Caco-2 (cell line): ENCODE measurements around the gene POLD1. TPM values are rescaled to one million over a fixed set of nuclear protein-coding genes. Genes with fewer than 3 reads are reported as not detected.
"Not testable (repeated sequence)": the region's sequence is repeated elsewhere in the genome, so short reads cannot be mapped to it uniquely, and the experiment has no call there.

Experiments
- BruUV-seq: library from RNA; stranded (reverse); fragments of 400-500 nt; replicated peaks from 2 replicates; lab custom pipeline; 2021; lab: Mats Ljungman, UMichigan
- CTCF ChIA-PET: fragments of 300-600 bp; sonication (Branson Sonifier 250); formaldehyde crosslinking; loops from one replicate; lab custom pipeline; 2022; ENCODE audit warnings: antibody characterized with exemption; lab: Charles Lee
- POLR2A ChIA-PET: fragments of 300-600 bp; sonication (Branson Sonifier 250); formaldehyde crosslinking; loops from one replicate; lab custom pipeline; 2022; ENCODE audit warnings: antibody characterized with exemption; lab: Charles Lee
- DNase-seq, 2 experiments: peaks; one replicate each; pipeline versions ENCODE4 v3.0.0 to v3.0.0-alpha.2; 2020 to 2022
- H3K27me3 ChIP-seq: replicated peaks from 2 replicates; pipeline ENCODE4 v1.6.0; 2011; ENCODE audit warnings: low read length; ENCODE audit not compliant: control insufficient read depth, insufficient read depth
- H3K36me3 ChIP-seq: 2 replicates; pipeline ENCODE4 v1.5.1; 2011; ENCODE audit warnings: low read length; ENCODE audit not compliant: control insufficient read depth, insufficient read depth
- H3K4me1 ChIP-seq: fragments of 250-450 bp; sonication (Bioruptor Pico); 2 replicates; pipeline ENCODE4 v1.5.1; 2020; ENCODE audit warnings: mild to moderate bottlenecking
- H3K4me3 ChIP-seq: 2 replicates; pipeline ENCODE4 v1.5.1; 2011; ENCODE audit warnings: low read depth, mild to moderate bottlenecking, control low read depth, low read length
- H3K9me3 ChIP-seq: fragments of 250-450 bp; sonication (Bioruptor Pico); 2 replicates; pipeline ENCODE4 v1.5.1; 2020; ENCODE audit warnings: mild to moderate bottlenecking, moderate library complexity
- H3K27ac Mint-ChIP-seq: one replicate; pipeline ENCODE4 v1.8.0; 2022; ENCODE audit warnings: mixed read lengths; ENCODE audit not compliant: unreplicated experiment
- H3K27me3 Mint-ChIP-seq: one replicate; pipeline ENCODE4 v1.8.0; 2022; ENCODE audit warnings: mixed read lengths; ENCODE audit not compliant: insufficient read depth, unreplicated experiment
- H3K36me3 Mint-ChIP-seq: one replicate; pipeline ENCODE4 v1.8.0; 2022; ENCODE audit warnings: mild to moderate bottlenecking, mixed read lengths; ENCODE audit not compliant: insufficient read depth, unreplicated experiment
- H3K4me1 Mint-ChIP-seq: one replicate; pipeline ENCODE4 v1.8.0; 2022; ENCODE audit warnings: low read depth, mixed read lengths; ENCODE audit not compliant: unreplicated experiment
- H3K4me3 Mint-ChIP-seq: one replicate; pipeline ENCODE4 v1.8.0; 2022; ENCODE audit warnings: mild to moderate bottlenecking, moderate library complexity, mixed read lengths; ENCODE audit not compliant: unreplicated experiment
- H3K9me3 Mint-ChIP-seq: one replicate; pipeline ENCODE4 v1.8.0; 2022; ENCODE audit warnings: mixed read lengths; ENCODE audit not compliant: unreplicated experiment
- intact Hi-C: fragments of 100-400 bp; cut with micrococcal nuclease; formaldehyde crosslinking; loops from one replicate; pipeline ENCODE4 v1.10.0; 2022; ENCODE audit not compliant: unreplicated experiment
- total RNA-seq: library from RNA; stranded (reverse); gene quantifications from 2 replicates; pipeline ENCODE4 v1.2.3, GENCODE V29; 2022
- TF ChIP-seq, protein P1 (sequence below), 2 experiments: fragments of 200-600 bp in 1 of 2; IDR thresholded peaks; 1 replicate in 1 of 2; 2 replicates in 1 of 2; pipeline versions ENCODE4 v1.5.1 to v1.8.0; 2011 to 2022; ENCODE audit warnings: antibody characterized with exemption in 1 of 2, control low read depth in 1 of 2, inconsistent platforms in 1 of 2, low read depth in 1 of 2, low read length in 1 of 2, mild to moderate bottlenecking in 1 of 2, moderate library complexity in 1 of 2; ENCODE audit not compliant: insufficient read depth in 1 of 2, severe bottlenecking in 1 of 2, unreplicated experiment in 1 of 2

The POLD1 gene
- total RNA-seq, 1 experiment from 2014 or later: 128 TPM

- H3K27ac Mint-ChIP-seq: no peak overlapping the region
- H3K27me3 Mint-ChIP-seq: peaks cover 27% of the 10 kb centered on the region
- DNase-seq: no peak
- H3K4me3 Mint-ChIP-seq: no peak overlapping the region
- H3K4me1 Mint-ChIP-seq: peaks cover 7% of the 10 kb centered on the region
- peaks cover 13% of the 10 kb centered on the region for H3K36me3 Mint-ChIP-seq
- ChIA-PET POLR2A (no interaction called here), CTCF (no interaction called here)
- BruUV-seq: no TSS peak
- H3K4me3 ChIP-seq: no peak overlapping the region
- H3K9me3 ChIP-seq: no peaks in the 10 kb centered on the region
- intact Hi-C loops: no loop called here
- H3K27me3 ChIP-seq: no peaks in the 10 kb centered on the region; the same call in 1 of the 2 replicates
- TF ChIP-seq, protein P1, sequence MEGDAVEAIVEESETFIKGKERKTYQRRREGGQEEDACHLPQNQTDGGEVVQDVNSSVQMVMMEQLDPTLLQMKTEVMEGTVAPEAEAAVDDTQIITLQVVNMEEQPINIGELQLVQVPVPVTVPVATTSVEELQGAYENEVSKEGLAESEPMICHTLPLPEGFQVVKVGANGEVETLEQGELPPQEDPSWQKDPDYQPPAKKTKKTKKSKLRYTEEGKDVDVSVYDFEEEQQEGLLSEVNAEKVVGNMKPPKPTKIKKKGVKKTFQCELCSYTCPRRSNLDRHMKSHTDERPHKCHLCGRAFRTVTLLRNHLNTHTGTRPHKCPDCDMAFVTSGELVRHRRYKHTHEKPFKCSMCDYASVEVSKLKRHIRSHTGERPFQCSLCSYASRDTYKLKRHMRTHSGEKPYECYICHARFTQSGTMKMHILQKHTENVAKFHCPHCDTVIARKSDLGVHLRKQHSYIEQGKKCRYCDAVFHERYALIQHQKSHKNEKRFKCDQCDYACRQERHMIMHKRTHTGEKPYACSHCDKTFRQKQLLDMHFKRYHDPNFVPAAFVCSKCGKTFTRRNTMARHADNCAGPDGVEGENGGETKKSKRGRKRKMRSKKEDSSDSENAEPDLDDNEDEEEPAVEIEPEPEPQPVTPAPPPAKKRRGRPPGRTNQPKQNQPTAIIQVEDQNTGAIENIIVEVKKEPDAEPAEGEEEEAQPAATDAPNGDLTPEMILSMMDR (IDR thresholded peaks at IDR 0.05; ENCODE audit: insufficient read depth in 1 of 2, low read depth in 1 of 2, low read length in 1 of 2, severe bottlenecking in 1 of 2, unreplicated experiment in 1 of 2): no peak
- no peaks in the 10 kb centered on the region for H3K36me3 ChIP-seq
- H3K9me3 Mint-ChIP-seq: peaks cover 9% of the 10 kb centered on the region
- peaks cover 11% of the 10 kb centered on the region for H3K4me1 ChIP-seq
Measured at GRCh38 chr19:50435221-50435620, 51.1 kb downstream of the POLD1 start.

GRCh38 chr19:50435627-50436026, 51.5 kb downstream of the POLD1 start:
- Mint-ChIP-seq H3K9me3 (peaks cover 9% of the 10 kb centered on the region), H3K36me3 (peaks cover 13% of the 10 kb centered on the region), H3K4me3 (no peak overlapping the region), H3K27me3 (peaks cover 27% of the 10 kb centered on the region), H3K27ac (no peak overlapping the region), H3K4me1 (peaks cover 7% of the 10 kb centered on the region)
- no peak for DNase-seq
- Histone ChIP-seq H3K9me3 (no peaks in the 10 kb centered on the region), H3K4me3 (no peak overlapping the region), H3K4me1 (peaks cover 11% of the 10 kb centered on the region), H3K27me3 (no peaks in the 10 kb centered on the region; the same call in 1 of the 2 replicates), H3K36me3 (no peaks in the 10 kb centered on the region)
- no TSS peak for BruUV-seq
- ChIA-PET CTCF (no interaction called here), POLR2A (no interaction called here)
- TF ChIP-seq, protein P1 (IDR thresholded peaks at IDR 0.05; ENCODE audit: insufficient read depth in 1 of 2, low read depth in 1 of 2, low read length in 1 of 2, severe bottlenecking in 1 of 2, unreplicated experiment in 1 of 2): no peak
- intact Hi-C loops: no loop called here

DNA sequence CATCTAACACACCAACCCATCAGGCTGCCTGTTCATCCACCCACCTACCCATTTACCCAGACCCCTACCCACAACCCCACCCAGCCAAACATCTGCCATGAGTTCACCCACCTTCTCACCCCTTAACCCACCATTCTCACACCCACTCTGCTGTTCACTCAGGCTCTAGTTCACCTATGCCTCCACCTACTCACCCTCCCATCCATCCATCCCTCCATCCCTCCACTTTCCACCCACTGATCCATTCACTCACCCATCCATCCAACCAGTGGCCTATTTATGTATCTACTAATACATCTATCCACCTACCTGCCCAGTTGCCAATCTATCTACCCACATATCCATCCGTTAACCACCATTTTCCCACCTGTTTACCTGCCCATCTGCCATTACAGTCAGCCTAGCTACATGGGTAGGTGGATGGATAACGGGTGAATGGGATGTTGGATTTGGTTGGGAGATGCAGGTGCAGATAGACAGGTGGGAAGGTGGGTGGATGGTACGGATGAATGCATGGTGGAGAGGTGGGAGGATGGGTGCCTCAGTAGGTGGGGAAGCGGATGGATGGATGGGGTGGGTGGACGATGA, 53.8 kb downstream of the POLD1 start:
- TF ChIP-seq, protein P1 (IDR thresholded peaks at IDR 0.05; ENCODE audit: insufficient read depth in 1 of 2, low read depth in 1 of 2, low read length in 1 of 2, severe bottlenecking in 1 of 2, unreplicated experiment in 1 of 2): no peak
- H3K4me3 Mint-ChIP-seq: no peak overlapping the region
- intact Hi-C loops: no loop called here
- BruUV-seq: no TSS peak
- no peaks in the 10 kb centered on the region for H3K4me1 Mint-ChIP-seq
- no peaks in the 10 kb centered on the region; the same call in 1 of the 2 replicates for H3K27me3 ChIP-seq
- ChIA-PET CTCF (no interaction called here), POLR2A (no interaction called here)
- no peak overlapping the region for H3K4me3 ChIP-seq
- H3K27me3 Mint-ChIP-seq: peaks cover 24% of the 10 kb centered on the region
- H3K9me3 ChIP-seq: no peaks in the 10 kb centered on the region
- peaks cover 9% of the 10 kb centered on the region for H3K9me3 Mint-ChIP-seq
- H3K36me3 Mint-ChIP-seq: peaks cover 6% of the 10 kb centered on the region
- no peak for DNase-seq
- no peaks in the 10 kb centered on the region; the same call in 1 of the 2 replicates for H3K4me1 ChIP-seq
- no peaks in the 10 kb centered on the region for H3K36me3 ChIP-seq
- H3K27ac Mint-ChIP-seq: no peak overlapping the region

- H3K4me1 ChIP-seq, BruUV-seq, H3K4me1 Mint-ChIP-seq, H3K36me3 ChIP-seq, CTCF ChIA-PET, H3K9me3 ChIP-seq, H3K27me3 ChIP-seq, H3K27ac Mint-ChIP-seq, DNase-seq, intact Hi-C loops, H3K36me3 Mint-ChIP-seq, POLR2A ChIA-PET, H3K4me3 Mint-ChIP-seq, H3K4me3 ChIP-seq: not testable (repeated sequence)
- Mint-ChIP-seq H3K27me3 (peaks cover 24% of the 10 kb centered on the region), H3K9me3 (peaks cover 13% of the 10 kb centered on the region)
Measured at GRCh38 chr19:50439130-50439529, 55.0 kb downstream of the POLD1 start.
